MCF 10A (cell line): ENCODE measurements around the gene EDN2. TPM values are rescaled to one million over a fixed set of nuclear protein-coding genes. Genes with fewer than 3 reads are reported as not detected.
A peak's percentile ranks its signal among the peaks of the same experiment; 100 is the strongest.

Experiments used
- BruUV-seq: library from RNA; stranded (reverse); fragments of 400-500 nt; replicated peaks from 2 replicates; lab custom pipeline; 2021; lab: Mats Ljungman, UMichigan
- CTCF ChIA-PET: fragments of 300-600 bp; sonication (Branson Sonifier 250); formaldehyde crosslinking; extraction: SDS; loops from one replicate; lab custom pipeline; 2021; ENCODE audit warnings: antibody characterized with exemption, inconsistent platforms; lab: Yijun Ruan, JAX
- POLR2A ChIA-PET: fragments of 300-600, 350-650 bp; sonication (Branson Sonifier 250); formaldehyde crosslinking; extraction: SDS; loops from one replicate; lab custom pipeline; 2020; ENCODE audit warnings: antibody characterized with exemption, inconsistent platforms; lab: Yijun Ruan, JAX
- DNase-seq: peaks from one replicate; pipeline ENCODE4 v3.0.0-alpha.2; 2018; ENCODE audit not compliant: unreplicated experiment
- H3K27ac Mint-ChIP-seq: one replicate; pipeline ENCODE4 v1.8.0; 2022; ENCODE audit warnings: mild to moderate bottlenecking, low read depth, mixed read lengths; ENCODE audit not compliant: unreplicated experiment
- H3K27me3 Mint-ChIP-seq: one replicate; pipeline ENCODE4 v1.8.0; 2022; ENCODE audit warnings: mixed read lengths; ENCODE audit not compliant: insufficient read depth, unreplicated experiment
- H3K36me3 Mint-ChIP-seq: one replicate; pipeline ENCODE4 v1.8.0; 2022; ENCODE audit warnings: mild to moderate bottlenecking, moderate library complexity, mixed read lengths; ENCODE audit not compliant: insufficient read depth, unreplicated experiment
- H3K4me1 Mint-ChIP-seq: one replicate; pipeline ENCODE4 v1.8.0; 2022; ENCODE audit warnings: mixed read lengths; ENCODE audit not compliant: insufficient read depth, unreplicated experiment
- H3K4me3 Mint-ChIP-seq: one replicate; pipeline ENCODE4 v1.8.0; 2022; ENCODE audit warnings: mild to moderate bottlenecking, moderate library complexity, mixed read lengths; ENCODE audit not compliant: unreplicated experiment
- H3K9me3 Mint-ChIP-seq: one replicate; pipeline ENCODE4 v1.8.0; 2022; ENCODE audit warnings: mixed read lengths; ENCODE audit not compliant: unreplicated experiment
- intact Hi-C: fragments of 100-400 bp; cut with micrococcal nuclease; formaldehyde crosslinking; loops from 2 replicates; pipeline ENCODE4 v1.14.1; 2022
- total RNA-seq: library from RNA; stranded (reverse); gene quantifications from 2 replicates; pipeline ENCODE4 v1.2.3, GENCODE V29; 2022
- TF ChIP-seq, protein P1 (sequence below): fragments of 200-600 bp; IDR thresholded peaks from one replicate; pipeline ENCODE4 v1.8.0; 2022; ENCODE audit warnings: antibody characterized with exemption, mild to moderate bottlenecking; ENCODE audit not compliant: unreplicated experiment

EDN2 gene
- total RNA-seq, 1 experiment from 2014 or later: 0.58 TPM

DNA sequence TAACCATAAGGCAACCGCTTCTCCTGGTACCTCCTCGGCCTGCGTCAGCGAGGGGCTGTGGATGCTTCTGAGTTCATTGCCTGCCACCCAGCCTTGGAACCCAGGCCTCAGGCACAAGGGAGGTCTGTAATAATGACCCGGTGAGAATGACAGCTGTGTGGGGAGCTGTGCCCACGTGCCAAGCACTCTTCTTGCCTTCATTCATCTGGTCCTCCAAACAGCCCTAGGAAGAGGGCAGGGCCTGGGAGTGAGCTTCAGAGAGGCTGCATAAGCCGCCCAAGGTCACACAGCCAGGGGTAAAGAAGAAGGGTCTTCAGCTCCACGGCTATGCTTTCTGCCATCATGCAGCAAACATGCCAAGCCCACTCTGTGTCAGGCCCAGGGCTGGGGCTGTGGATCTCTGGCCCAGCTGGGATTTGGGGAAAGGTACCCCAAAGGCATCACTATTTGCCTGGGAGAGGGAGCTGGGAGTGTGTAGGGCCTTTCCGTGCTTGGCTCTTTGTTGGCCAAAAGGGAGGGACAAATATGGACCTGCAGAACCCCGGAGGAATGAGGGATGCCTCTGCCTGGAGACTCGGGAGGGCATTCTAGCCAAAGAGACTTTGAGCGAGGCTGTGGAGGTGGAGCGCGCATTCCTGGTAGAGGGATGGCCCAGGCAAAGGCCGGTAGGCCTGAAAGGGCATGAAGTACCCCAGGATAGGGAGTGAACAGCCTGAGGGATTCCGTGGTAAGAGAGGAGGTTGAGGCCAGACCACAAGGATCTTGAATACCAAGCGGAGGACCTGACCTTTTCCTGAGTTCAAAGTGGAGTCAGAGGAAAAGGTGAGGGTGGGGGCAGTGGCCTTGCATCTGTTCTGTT lies 10.1 kb upstream of the EDN2 start:
- Mint-ChIP-seq H3K4me3 (no peak overlapping the region), H3K27ac (peak overlapping the region; percentile 85), H3K4me1 (peaks cover 45% of the 10 kb centered on the region), H3K9me3 (peaks cover 6% of the 10 kb centered on the region), H3K36me3 (no peaks in the 10 kb centered on the region), H3K27me3 (no peaks in the 10 kb centered on the region)
- no TSS peak for BruUV-seq
- intact Hi-C loops: loop anchor here (10.0 kb wide), 1 partner anchor 1190 kb away; the partner anchor contains the start of gene YBX1
- POLR2A ChIA-PET: interaction anchor here (0.7 to 10.0 kb wide), 2 partner anchors 12 to 19 kb away, joined by 4 to 87 read pairs; partner anchors contain the start of gene EDN2
- DNase-seq: no peak
- TF ChIP-seq, protein P1, sequence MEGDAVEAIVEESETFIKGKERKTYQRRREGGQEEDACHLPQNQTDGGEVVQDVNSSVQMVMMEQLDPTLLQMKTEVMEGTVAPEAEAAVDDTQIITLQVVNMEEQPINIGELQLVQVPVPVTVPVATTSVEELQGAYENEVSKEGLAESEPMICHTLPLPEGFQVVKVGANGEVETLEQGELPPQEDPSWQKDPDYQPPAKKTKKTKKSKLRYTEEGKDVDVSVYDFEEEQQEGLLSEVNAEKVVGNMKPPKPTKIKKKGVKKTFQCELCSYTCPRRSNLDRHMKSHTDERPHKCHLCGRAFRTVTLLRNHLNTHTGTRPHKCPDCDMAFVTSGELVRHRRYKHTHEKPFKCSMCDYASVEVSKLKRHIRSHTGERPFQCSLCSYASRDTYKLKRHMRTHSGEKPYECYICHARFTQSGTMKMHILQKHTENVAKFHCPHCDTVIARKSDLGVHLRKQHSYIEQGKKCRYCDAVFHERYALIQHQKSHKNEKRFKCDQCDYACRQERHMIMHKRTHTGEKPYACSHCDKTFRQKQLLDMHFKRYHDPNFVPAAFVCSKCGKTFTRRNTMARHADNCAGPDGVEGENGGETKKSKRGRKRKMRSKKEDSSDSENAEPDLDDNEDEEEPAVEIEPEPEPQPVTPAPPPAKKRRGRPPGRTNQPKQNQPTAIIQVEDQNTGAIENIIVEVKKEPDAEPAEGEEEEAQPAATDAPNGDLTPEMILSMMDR: no peak
- CTCF ChIA-PET: interaction anchor here (0.9 to 2.1 kb wide), 3 partner anchors 10 to 22 kb away, joined by 4 to 11 read pairs (median 4); partner anchors contain the start of gene EDN2

DNA sequence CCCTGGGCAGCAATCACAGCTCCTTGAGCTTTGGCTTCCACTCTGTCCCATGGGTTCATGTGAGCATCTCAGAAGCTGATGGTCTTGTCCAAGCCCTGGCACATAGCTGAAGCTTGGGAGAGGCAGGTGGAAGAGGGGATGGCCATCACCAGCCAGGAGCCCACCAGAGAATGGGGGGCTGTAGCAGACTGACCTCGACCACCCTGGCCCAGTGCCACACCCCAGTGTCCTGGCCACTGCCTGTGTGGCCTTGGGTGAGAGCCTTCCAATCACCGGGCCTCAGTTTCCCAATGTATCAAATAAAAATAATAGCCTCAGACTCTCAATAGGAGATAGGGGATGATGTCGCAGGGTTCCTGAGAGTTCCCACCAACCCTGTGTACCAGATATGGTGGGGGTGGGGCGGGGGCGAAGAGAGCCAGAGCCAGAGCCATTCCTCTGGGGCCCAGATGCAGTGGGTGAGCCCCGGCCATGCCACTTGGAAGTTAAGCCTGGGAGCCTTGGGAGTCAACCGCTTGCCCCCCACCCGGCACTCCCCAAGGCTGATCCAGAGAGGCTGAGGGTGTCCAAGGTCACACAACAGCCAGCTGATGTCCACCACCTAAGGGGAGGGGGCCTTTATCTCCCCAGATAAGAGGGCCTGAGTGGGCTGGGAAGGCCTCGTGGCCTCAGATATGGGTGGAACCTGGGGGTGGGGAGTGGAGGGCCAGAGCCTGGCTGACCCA lies 9.3 kb upstream of the EDN2 start:
- Mint-ChIP-seq H3K4me3 (no peak overlapping the region), H3K4me1 (peaks cover 38% of the 10 kb centered on the region), H3K9me3 (peaks cover 11% of the 10 kb centered on the region), H3K27me3 (no peaks in the 10 kb centered on the region), H3K27ac (peak overlapping the region; percentile 85), H3K36me3 (no peaks in the 10 kb centered on the region)
- ChIA-PET CTCF (interaction anchor here (1.3 to 2.8 kb wide), 4 partner anchors 10 to 23 kb away, joined by 4 to 26 read pairs (median 10); partner anchors contain the start of gene EDN2), POLR2A (interaction anchor here (0.7 to 10.0 kb wide), 6 partner anchors 11 to 57 kb away, joined by 3 to 87 read pairs (median 4); partner anchors contain the start of gene EDN2)
- TF ChIP-seq, protein P1: no peak
- DNase-seq: no peak
- no TSS peak for BruUV-seq
- intact Hi-C loops: loop anchor here (10.0 kb wide), 1 partner anchor 1191 kb away; the partner anchor contains the start of gene YBX1

DNA sequence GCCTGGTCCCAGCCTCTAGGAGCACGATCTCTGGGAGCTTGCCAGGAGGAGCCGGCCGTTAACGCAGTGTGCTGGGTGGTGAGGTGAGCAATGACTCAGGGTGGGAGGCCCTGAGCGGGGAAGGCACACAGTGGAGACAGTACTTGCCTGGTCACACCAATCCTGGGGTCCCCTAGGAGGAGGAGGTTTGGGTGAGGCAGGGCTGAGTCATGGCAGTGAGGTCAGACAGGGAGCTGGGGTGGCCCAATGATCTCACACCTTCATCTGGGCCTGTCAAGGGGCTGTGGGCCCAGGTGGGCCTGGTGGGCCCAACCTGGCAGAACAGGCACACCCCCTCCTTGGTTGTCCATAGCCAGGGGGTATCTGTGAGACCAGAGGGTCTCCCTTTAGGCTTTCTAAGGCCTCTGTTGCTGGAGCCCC lies 8.6 kb upstream of the EDN2 start:
- no TSS peak for BruUV-seq
- H3K9me3 Mint-ChIP-seq: peaks cover 11% of the 10 kb centered on the region
- peak overlapping the region; percentile 49 for H3K27ac Mint-ChIP-seq
- H3K4me1 Mint-ChIP-seq: peaks cover 31% of the 10 kb centered on the region
- no peak overlapping the region for H3K4me3 Mint-ChIP-seq
- H3K27me3 Mint-ChIP-seq: no peaks in the 10 kb centered on the region
- H3K36me3 Mint-ChIP-seq: no peaks in the 10 kb centered on the region
- TF ChIP-seq, protein P1: no peak
- ChIA-PET CTCF (interaction anchor here (1.0 to 2.8 kb wide), 4 partner anchors 10 to 44 kb away, joined by 3 to 26 read pairs (median 12); partner anchors contain the start of gene EDN2), POLR2A (interaction anchor here (0.7 to 10.0 kb wide), 5 partner anchors 10 to 57 kb away, joined by 3 to 87 read pairs (median 4); partner anchors contain the start of gene EDN2)
- DNase-seq: peak; percentile 94
- intact Hi-C loops: loop anchor here (10.0 kb wide), 1 partner anchor 1192 kb away; the partner anchor contains the start of gene YBX1
